ENCODE results near the gene ANKS3. TPM values are rescaled to one million over a fixed set of nuclear protein-coding genes. Genes with fewer than 3 reads are reported as not detected.
A peak's percentile ranks its signal among the peaks of the same experiment; 100 is the strongest.

Gene ANKS3
- total and polyA plus RNA-seq, 10 of the 15 experiments (the other 5 are each of a cell fraction or from before 2014, with no cell fraction given): 0.29 to 14.2 (median 8.5) TPM

GRCh38 chr16:4691666-4692412 is 42.2 kb downstream of the ANKS3 start:
- no peak for DNase-seq (ENCODE audit: low read depth, low spot score)
- no peak for TF ChIP-seq TCF12 (IDR thresholded peaks at IDR 0.05; ENCODE audit: low read depth, low read length)
- no peak for TF ChIP-seq CBFB (IDR thresholded peaks at IDR 0.05; ENCODE audit: low read depth)
- TF ChIP-seq NR2F1 (conservative IDR thresholded peaks at IDR 0.05): no peak
- TF ChIP-seq POLR2A (IDR thresholded peaks at IDR 0.05; ENCODE audit: low read depth, low read length): peak; percentile 53
- TF ChIP-seq, protein P1, sequence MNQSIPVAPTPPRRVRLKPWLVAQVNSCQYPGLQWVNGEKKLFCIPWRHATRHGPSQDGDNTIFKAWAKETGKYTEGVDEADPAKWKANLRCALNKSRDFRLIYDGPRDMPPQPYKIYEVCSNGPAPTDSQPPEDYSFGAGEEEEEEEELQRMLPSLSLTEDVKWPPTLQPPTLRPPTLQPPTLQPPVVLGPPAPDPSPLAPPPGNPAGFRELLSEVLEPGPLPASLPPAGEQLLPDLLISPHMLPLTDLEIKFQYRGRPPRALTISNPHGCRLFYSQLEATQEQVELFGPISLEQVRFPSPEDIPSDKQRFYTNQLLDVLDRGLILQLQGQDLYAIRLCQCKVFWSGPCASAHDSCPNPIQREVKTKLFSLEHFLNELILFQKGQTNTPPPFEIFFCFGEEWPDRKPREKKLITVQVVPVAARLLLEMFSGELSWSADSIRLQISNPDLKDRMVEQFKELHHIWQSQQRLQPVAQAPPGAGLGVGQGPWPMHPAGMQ (IDR thresholded peaks at IDR 0.05; ENCODE audit: borderline replicate concordance): no peak
- no peak for TF ChIP-seq TBL1XR1 (IDR thresholded peaks at IDR 0.05; ENCODE audit: low read depth, low read length)
- peak; percentile 47; the same call in 1 of the 2 replicates for TF ChIP-seq POLR2AphosphoS5 (IDR thresholded peaks at IDR 0.05; ENCODE audit: low read length)
- no peak for TF ChIP-seq NBN (IDR thresholded peaks at IDR 0.05)
- no TSS peak for BruUV-seq (replicated peaks)
- H3K4me1 ChIP-seq (ENCODE audit: control insufficient read depth, insufficient read depth, low read length): peaks cover 12% of the 10 kb centered on the region
- peaks cover 11% of the 10 kb centered on the region for H3K79me2 ChIP-seq (ENCODE audit: control insufficient read depth, insufficient read depth, low read length)
- CTCF ChIA-PET: interaction anchor here (0.5 to 0.7 kb wide), 2 partner anchors 101 to 218 kb away, joined by 3 to 4 read pairs; no protein-coding TSS in a partner anchor
- H2AFZ ChIP-seq (ENCODE audit: control insufficient read depth, low read depth, low read length): no peak overlapping the region
- no peaks in the 10 kb centered on the region for H4K20me1 ChIP-seq (ENCODE audit: control insufficient read depth, insufficient read depth)
- in situ Hi-C loops (cut with MboI) (no loop called here), intact Hi-C loops (cut with micrococcal nuclease; ENCODE audit: unreplicated experiment) (loop anchor here (5.0 kb wide), 1 partner anchor 265 kb away; the partner anchor contains the start of gene SEC14L5)
- POLR2A ChIA-PET: interaction anchor here (0.6 kb wide), 1 partner anchor 43 kb away, joined by 4 read pairs; the partner anchor contains the start of genes ANKS3 and DNAAF8
- RAD21 ChIA-PET (ENCODE audit: unreplicated experiment): interaction anchor here (0.6 kb wide), 1 partner anchor 155 kb away, joined by 4 read pairs; no protein-coding TSS in a partner anchor
- SMC1A ChIA-PET (ENCODE audit: uncharacterized antibody, unreplicated experiment): no interaction called here
- no peak overlapping the region for H3K9ac ChIP-seq (ENCODE audit: control insufficient read depth, insufficient read depth, low read length)
- no peak overlapping the region for H3K4me3 ChIP-seq
- 0 out of 2 replicates have a peak overlapping the region, but pooled peaks have one; percentile 99 for H3K4me2 ChIP-seq (ENCODE audit: control insufficient read depth, insufficient read depth)
- no peaks in the 10 kb centered on the region for H3K27me3 ChIP-seq (replicated peaks in 1 of 2; ENCODE audit: control insufficient read depth in 2 of 2, insufficient read depth in 2 of 2, low read length in 1 of 2)
- FAIRE-seq: no peak
- no peak overlapping the region for H3K27ac ChIP-seq (ENCODE audit: control insufficient read depth, insufficient read depth)
- no peaks in the 10 kb centered on the region for H3K9me3 ChIP-seq (replicated peaks; ENCODE audit: control insufficient read depth, insufficient read depth, low read length)
- peaks cover 2 to 15% of the 10 kb centered on the region in 2 experiments; a peak in 3 of 4 replicates for H3K36me3 ChIP-seq (ENCODE audit: control insufficient read depth in 2 of 2, insufficient read depth in 2 of 2, low read length in 1 of 2)
- 53% methylated on average over 18 of the region's 20 CpGs for WGBS (ENCODE audit: insufficient coverage, insufficient replicate concordance, low lambda C conversion rate, missing lambda C conversion rate)
- ATAC-seq: no peak
